Measurements from ENCODE around the gene FBXO8.
A peak's percentile ranks its signal among the peaks of the same experiment; 100 is the strongest.

FBXO8 gene

DNA sequence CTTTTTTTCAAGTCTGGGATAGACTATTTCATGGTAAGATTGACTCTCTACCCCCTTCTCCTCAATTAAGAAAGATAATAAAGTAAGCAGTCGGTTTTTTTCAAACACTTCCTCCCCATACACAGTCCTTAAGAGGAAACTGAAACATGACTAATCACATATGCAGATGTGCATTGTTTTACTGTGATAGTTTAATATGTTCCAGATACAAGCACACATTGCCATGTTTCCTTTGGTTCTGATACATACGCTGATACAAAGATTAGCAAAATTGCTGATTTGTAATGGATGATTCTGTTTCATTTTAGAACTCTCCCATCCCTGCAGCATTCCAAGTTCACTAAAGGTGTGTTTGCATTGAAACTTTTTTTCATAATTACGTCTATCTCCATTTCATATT lies 76.1 kb downstream of the FBXO8 start (continued):
- TF ChIP-seq, protein P1, sequence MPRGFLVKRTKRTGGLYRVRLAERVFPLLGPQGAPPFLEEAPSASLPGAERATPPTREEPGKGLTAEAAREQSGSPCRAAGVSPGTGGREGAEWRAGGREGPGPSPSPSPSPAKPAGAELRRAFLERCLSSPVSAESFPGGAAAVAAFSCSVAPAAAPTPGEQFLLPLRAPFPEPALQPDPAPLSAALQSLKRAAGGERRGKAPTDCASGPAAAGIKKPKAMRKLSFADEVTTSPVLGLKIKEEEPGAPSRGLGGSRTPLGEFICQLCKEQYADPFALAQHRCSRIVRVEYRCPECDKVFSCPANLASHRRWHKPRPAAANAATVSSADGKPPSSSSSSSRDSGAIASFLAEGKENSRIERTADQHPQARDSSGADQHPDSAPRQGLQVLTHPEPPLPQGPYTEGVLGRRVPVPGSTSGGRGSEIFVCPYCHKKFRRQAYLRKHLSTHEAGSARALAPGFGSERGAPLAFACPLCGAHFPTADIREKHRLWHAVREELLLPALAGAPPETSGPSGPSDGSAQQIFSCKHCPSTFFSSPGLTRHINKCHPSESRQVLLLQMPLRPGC (tag by site-specific recombination; IDR thresholded peaks at IDR 0.05): no peak
- TF ChIP-seq, protein P2, sequence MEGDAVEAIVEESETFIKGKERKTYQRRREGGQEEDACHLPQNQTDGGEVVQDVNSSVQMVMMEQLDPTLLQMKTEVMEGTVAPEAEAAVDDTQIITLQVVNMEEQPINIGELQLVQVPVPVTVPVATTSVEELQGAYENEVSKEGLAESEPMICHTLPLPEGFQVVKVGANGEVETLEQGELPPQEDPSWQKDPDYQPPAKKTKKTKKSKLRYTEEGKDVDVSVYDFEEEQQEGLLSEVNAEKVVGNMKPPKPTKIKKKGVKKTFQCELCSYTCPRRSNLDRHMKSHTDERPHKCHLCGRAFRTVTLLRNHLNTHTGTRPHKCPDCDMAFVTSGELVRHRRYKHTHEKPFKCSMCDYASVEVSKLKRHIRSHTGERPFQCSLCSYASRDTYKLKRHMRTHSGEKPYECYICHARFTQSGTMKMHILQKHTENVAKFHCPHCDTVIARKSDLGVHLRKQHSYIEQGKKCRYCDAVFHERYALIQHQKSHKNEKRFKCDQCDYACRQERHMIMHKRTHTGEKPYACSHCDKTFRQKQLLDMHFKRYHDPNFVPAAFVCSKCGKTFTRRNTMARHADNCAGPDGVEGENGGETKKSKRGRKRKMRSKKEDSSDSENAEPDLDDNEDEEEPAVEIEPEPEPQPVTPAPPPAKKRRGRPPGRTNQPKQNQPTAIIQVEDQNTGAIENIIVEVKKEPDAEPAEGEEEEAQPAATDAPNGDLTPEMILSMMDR (tag by site-specific recombination; IDR thresholded peaks at IDR 0.05): no peak

DNA sequence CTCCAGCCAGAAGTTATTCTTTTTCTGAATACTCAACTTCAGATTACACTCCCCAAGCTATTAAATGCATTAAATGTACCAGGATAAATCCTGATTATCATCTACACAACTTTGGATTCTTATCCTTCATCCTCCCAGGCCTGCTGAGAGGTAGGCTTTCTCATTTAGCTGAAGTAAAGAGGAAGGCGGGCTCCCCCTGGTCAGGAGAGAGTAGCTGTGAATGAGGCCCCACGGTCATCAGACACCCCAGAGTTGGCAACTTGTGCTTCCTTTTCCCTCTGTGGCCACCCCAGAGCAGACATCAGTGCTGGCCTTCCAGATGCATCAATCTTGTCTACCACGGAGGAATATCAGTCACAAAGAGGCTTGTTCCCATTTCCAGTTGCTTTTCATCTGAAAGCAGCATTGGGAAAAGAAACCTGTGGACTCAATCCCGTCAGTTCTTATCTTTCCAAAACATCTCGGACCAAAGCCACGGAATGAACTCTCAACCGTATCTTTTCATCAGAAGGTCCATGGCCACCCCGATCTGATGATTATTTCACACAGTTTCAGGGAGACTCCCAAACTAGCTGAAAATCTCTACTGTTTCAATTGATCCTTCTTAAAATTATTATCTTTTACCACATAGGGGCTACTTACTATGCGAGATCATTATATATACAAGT lies 79.2 kb downstream of the FBXO8 start:
- Histone ChIP-seq H3K9me3 (ENCODE audit: control insufficient read depth, insufficient read depth, low read depth, low read length) (no peaks in the 10 kb centered on the region), H3K36me3 (ENCODE audit: control insufficient read depth in 2 of 2, insufficient read depth in 1 of 2, low read length in 2 of 2) (no peaks in the 10 kb centered on the region), H3K27ac (ENCODE audit: extremely low read depth, low read depth, low read length) (no peak overlapping the region), H3K4me3 (ENCODE audit: low read depth, low read length) (no peak overlapping the region), H3K4me1 (ENCODE audit: control insufficient read depth, insufficient read depth, low read length) (no peaks in the 10 kb centered on the region)
- no peak for TF ChIP-seq ZNF292 (tag by site-specific recombination; IDR thresholded peaks at IDR 0.05; ENCODE audit: borderline replicate concordance, low read depth)
- no peak for TF ChIP-seq ZNF146 (tag by site-specific recombination; IDR thresholded peaks at IDR 0.05)
- TF ChIP-seq ZNF623 (tag by site-specific recombination; IDR thresholded peaks at IDR 0.05): no peak
- TF ChIP-seq HOXA7 (CRISPR knock-in tag; IDR thresholded peaks at IDR 0.05; ENCODE audit: borderline replicate concordance): no peak
- TF ChIP-seq ZNF670 (tag by site-specific recombination; IDR thresholded peaks at IDR 0.05; ENCODE audit: low read depth): no peak
- TF ChIP-seq WT1 (tag by site-specific recombination; IDR thresholded peaks at IDR 0.05): no peak
- no peak for TF ChIP-seq ZNF624 (tag by site-specific recombination; IDR thresholded peaks at IDR 0.05)
- ChIA-PET CTCF (interaction anchor here (0.7 kb wide), 1 partner anchor 13 kb away, joined by 4 read pairs; no protein-coding TSS in a partner anchor), POLR2A (no interaction called here)

GRCh38 chr4:174201871-174202270 lies 81.6 kb downstream of the FBXO8 start:
- Histone ChIP-seq H3K4me1 (ENCODE audit: control insufficient read depth, insufficient read depth, low read length) (no peaks in the 10 kb centered on the region), H3K36me3 (ENCODE audit: control insufficient read depth in 2 of 2, insufficient read depth in 1 of 2, low read length in 2 of 2) (no peaks in the 10 kb centered on the region), H3K4me3 (ENCODE audit: low read depth, low read length) (no peak overlapping the region), H3K9me3 (ENCODE audit: control insufficient read depth, insufficient read depth, low read depth, low read length) (no peaks in the 10 kb centered on the region), H3K27ac (ENCODE audit: extremely low read depth, low read depth, low read length) (no peak overlapping the region)
- peak; percentile 25; the same call in 1 of the 2 replicates for TF ChIP-seq ZBTB20 (tag by site-specific recombination; IDR thresholded peaks at IDR 0.05)
- TF ChIP-seq KLF8 (tag by site-specific recombination; IDR thresholded peaks at IDR 0.05): no peak
- ChIA-PET CTCF (no interaction called here), POLR2A (no interaction called here)

- Histone ChIP-seq H3K36me3 (ENCODE audit: control insufficient read depth in 2 of 2, insufficient read depth in 1 of 2, low read length in 2 of 2) (no peaks in the 10 kb centered on the region), H3K4me1 (ENCODE audit: control insufficient read depth, insufficient read depth, low read length) (no peaks in the 10 kb centered on the region), H3K27ac (ENCODE audit: extremely low read depth, low read depth, low read length) (no peak overlapping the region), H3K9me3 (ENCODE audit: control insufficient read depth, insufficient read depth, low read depth, low read length) (no peaks in the 10 kb centered on the region), H3K4me3 (ENCODE audit: low read depth, low read length) (no peak overlapping the region)
- no peak for TF ChIP-seq ZNF248 (tag by site-specific recombination; IDR thresholded peaks at IDR 0.05)
- TF ChIP-seq ZSCAN16 (tag by site-specific recombination; IDR thresholded peaks at IDR 0.05): no peak
- TF ChIP-seq ZNF658 (tag by site-specific recombination; IDR thresholded peaks at IDR 0.05): no peak
- TF ChIP-seq ZNF449 (tag by site-specific recombination; IDR thresholded peaks at IDR 0.05): no peak
- TF ChIP-seq ZNF2 (tag by site-specific recombination; IDR thresholded peaks at IDR 0.05): no peak
- CTCF ChIA-PET: interaction anchor here (0.7 kb wide), 2 partner anchors 11 to 60 kb away, joined by 4 to 5 read pairs; no protein-coding TSS in a partner anchor
- POLR2A ChIA-PET: no interaction called here
These were observed 83.7 kb downstream of the FBXO8 start for GRCh38 chr4:174199735-174200134.

All from HEK293 (cell line).